Cardiac atrium fibroblast (primary cell): ENCODE data around the gene RAB33A. TPM values are rescaled to one million over a fixed set of nuclear protein-coding genes. Genes with fewer than 3 reads are reported as not detected.

ENCODE experiments used
- total RNA-seq: library from RNA; depleted of rRNA; stranded (reverse); fragments of >200 nt; gene quantifications from 2 replicates; pipeline ENCODE4 v1.2.3, GENCODE V29; 2015

RAB33A gene
- 0.54 and 0.65 TPM in 2 replicates for total RNA-seq

DNA sequence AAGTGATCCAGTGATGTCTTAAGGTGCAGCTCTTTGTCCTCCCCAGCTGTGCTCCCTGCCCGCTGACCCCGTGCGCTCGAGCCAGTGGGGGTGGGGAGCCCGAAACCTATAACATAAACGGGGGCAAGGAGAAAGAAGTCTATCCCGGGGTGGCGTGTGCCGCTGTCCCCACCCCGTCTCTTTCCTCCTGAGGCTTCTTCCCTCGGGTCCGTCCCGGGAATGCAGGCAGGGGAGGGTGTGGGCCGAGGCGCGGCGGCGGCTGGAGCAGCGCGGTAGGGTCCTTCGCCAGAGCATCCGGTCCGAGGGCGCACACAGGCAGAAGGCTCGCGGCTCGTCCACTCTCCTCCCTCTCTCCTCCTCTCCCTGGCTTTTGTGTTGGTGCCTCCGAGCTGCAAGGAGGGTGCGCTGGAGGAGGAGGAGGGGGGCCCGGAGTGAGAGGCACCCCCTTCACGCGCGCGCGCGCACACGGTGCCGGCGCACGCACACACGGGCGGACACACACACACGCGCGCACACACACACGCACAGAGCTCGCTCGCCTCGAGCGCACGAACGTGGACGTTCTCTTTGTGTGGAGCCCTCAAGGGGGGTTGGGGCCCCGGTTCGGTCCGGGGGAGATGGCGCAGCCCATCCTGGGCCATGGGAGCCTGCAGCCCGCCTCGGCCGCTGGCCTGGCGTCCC lies at the start of gene RAB33A:
TSS of gene RAB33A (plus strand) at position 517 of the 681 bp plus-strand sequence. CDS start at position 618, 101 bp downstream.

DNA sequence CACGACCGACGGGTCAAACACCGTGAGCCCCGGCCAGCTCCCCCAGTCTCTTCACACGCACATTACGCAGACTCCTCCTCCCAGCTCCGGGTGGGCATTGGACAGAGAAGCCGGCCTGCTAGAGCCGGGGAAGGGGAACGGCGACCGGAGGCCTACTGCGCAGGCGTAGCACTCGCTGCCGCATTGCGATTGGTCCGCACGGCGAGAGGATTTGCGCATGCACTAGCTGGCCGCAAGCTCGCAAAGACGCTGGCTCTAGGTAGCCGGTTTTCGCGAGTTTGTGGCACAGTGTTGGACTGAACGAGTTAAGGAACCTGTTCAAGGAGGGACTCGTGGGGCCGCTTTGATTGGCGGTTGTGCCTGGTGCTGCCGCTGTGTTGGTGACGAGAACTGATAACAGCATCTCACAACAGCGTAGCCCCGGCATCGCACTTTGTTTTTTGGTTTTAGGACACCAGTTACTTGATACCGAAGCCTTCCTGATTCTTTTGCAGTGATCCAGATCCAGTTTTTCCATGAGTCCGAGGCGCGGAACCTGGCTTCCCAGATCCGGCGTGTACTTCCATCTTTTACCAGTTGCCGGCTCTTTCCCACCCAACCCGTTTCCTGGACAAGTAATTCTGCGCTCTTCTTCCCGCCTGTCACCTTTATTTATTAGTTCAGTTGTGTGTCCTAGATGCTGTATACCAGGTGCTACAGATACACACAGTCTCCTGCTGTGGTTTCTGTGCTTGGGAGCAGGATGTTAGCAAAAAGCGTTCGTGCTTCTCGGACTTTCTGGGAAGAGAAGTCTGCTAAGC lies 5.9 kb upstream of the RAB33A start, which contains the start of gene AIFM1:
TSS of gene AIFM1 (minus strand) at position 139 of the 800 bp plus-strand sequence. CDS start 185 bp downstream, outside the sequence.

Other genes starting within 250 kb of the RAB33A start
- gene BCORL1, start 189.3 kb upstream of the RAB33A start, total RNA-seq: 2.3 and 3.4 TPM in 2 replicates
- gene ELF4, start 61.5 kb upstream of the RAB33A start, total RNA-seq: 7.9 and 9.2 TPM in 2 replicates
- gene AIFM1, start 6.1 kb upstream of the RAB33A start, total RNA-seq: 12.6 and 14.8 TPM in 2 replicates
- gene ZNF280C, start 96.9 kb downstream of the RAB33A start, total RNA-seq: 2.3 and 2.9 TPM in 2 replicates
- gene SLC25A14, start 168.0 kb downstream of the RAB33A start, total RNA-seq: 6.3 and 7.8 TPM in 2 replicates
- gene GPR119, start 213.7 kb downstream of the RAB33A start, total RNA-seq: not detected in 2 replicates
- gene RBMX2, start 230.0 kb downstream of the RAB33A start, total RNA-seq: 8.3 and 11.4 TPM in 2 replicates